ENCODE data around the gene AURKA.

- TF ChIP-seq CTCF (IDR thresholded peaks at IDR 0.05) (no peak), POLR2A (IDR thresholded peaks at IDR 0.05) (no peak)
These were observed 20.4 kb upstream of the AURKA start for GRCh38 chr20:56412473-56412790.
